HG02623 (cell line): ENCODE measurements around the gene SLC25A25.
A peak's percentile ranks its signal among the peaks of the same experiment; 100 is the strongest.
"Not testable (repeated sequence)": the region's sequence is repeated elsewhere in the genome, so short reads cannot be mapped to it uniquely, and the experiment has no call there.

Experiments used
- ATAC-seq: cut with Tn5 transposase; IDR thresholded peaks from one replicate; pipeline ENCODE4 v1.9.1; 2021; ENCODE audit warnings: moderate library complexity; ENCODE audit not compliant: unreplicated experiment

The SLC25A25 gene

DNA sequence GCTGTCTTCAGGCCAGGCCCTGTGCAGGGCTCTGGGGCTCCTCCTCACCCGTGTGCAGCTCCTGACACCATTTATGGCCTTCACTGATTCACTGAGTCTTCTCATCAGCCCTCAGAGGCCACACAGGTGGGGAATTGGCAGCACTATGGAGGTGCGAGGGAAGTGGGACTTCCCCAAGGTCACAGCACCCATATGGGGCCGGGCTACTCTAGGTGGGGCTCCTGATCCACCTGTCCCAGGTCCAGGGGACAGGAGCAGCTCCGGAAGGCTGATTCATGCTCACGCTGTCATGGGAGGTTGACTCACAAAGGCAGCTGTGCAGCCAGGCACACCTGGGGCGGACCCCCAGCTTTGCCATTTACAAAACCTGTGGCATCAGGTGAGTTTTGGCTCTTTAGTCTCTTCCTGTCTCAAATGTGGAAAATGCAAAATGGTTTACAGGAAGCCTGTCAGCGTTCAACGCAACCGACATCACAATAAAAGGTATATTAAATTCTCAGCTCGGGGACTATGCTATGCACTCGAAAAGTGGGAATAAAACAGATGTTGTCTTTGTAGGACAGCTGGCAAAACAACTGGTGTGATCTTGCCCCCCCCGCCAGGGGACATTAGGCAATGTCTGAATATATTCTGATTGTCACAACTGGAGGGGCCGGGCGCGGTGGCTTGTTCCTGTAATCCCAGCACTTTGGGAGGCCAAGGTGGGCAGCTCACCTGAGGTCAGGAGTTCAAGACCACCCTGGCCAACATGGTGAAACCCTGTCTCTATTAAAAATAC, 15.9 kb upstream of the SLC25A25 start:
- no peak for ATAC-seq

DNA sequence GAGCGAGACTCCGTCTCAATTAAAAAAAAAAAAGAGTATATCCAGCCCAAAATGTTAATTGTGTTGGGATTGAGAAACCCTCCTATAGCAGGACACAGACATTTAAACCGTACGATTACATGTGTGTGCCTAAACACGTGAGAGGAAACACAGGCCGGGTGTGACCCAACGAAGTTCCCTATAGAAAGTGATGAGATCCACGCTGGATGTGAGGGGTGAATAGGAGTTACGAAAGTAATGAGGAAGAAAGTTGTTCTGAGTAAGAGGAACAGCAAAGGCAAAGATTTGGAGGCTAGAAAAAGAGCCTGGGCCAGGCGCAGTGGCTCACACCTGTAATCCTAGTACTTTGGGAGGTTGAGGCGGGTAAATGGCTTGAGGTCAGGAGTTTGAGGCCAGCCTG, 14.5 kb upstream of the SLC25A25 start:
- ATAC-seq, result no peak

DNA sequence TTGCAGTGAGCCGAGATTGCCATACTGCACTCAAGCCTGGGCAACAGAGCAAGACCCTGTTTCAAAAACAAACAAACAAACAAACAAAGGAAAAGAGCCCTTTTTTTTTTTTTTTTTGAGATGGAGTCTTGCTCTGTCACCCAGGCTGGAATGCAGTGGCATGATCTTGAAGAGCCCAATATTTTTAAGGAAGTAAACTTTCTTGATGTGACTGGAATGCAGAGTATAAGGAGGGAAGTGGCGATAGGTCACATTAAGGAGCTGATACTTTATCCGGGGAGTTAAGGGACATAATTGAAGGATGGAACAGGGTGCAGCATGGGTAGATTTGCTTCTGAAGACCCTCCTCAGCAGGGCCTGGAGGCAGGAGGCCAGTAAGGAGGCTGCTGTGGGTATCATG, 13.9 kb upstream of the SLC25A25 start:
- ATAC-seq, result no peak

DNA sequence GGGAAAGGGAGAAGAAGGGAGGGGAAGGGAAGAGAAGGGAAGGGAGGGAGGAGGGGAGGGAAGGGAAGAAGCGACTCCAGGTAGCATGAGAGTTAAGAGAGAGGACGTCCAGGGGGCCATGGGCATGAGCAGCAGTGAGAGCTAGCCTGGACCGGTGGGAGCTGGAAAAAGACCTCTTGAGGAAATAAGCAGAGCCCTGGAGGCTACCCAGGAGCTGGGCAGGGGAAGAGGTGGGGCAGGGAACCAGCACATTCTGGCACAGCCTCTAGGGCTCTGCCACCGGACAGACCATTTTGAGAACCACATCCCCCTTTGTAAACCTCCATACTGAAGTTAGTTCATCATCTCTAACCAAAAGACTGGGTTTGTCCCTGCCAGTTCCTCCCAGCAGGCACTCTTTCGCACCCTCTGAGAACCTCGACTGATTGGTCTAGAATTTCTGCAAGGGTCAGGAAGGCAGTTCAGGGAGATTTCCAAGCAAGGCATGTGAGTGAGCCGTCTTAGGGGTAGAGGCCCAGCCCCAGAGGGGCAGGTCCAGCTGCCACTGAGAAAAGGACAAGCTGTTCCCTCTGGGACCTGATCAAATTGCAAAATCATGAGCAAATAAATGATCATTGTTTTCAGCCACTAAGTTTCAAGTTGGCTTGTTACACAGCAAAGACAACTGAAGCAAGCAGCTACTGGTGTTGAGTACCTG, 12.5 kb upstream of the SLC25A25 start:
- no peak for ATAC-seq

DNA sequence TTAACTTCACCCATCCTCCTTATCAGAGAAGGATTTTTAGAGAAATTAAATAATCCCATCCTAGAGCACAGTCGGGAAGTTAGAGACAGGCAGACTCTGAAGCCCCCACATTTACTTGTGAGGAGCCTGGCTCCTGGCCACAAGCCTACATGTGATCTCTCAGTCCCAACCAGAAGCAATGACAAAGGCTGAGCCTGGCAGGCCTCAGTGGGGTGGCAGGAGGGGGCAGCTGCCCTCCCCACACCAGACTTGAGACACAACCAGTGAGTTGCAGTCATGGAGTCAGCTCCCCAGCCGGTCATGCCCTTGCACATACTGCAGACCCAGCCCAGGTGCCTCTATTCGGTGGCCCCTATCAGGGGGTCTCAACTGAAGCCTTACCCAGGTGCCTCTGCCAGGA, 11.9 kb upstream of the SLC25A25 start:
- no peak for ATAC-seq

DNA sequence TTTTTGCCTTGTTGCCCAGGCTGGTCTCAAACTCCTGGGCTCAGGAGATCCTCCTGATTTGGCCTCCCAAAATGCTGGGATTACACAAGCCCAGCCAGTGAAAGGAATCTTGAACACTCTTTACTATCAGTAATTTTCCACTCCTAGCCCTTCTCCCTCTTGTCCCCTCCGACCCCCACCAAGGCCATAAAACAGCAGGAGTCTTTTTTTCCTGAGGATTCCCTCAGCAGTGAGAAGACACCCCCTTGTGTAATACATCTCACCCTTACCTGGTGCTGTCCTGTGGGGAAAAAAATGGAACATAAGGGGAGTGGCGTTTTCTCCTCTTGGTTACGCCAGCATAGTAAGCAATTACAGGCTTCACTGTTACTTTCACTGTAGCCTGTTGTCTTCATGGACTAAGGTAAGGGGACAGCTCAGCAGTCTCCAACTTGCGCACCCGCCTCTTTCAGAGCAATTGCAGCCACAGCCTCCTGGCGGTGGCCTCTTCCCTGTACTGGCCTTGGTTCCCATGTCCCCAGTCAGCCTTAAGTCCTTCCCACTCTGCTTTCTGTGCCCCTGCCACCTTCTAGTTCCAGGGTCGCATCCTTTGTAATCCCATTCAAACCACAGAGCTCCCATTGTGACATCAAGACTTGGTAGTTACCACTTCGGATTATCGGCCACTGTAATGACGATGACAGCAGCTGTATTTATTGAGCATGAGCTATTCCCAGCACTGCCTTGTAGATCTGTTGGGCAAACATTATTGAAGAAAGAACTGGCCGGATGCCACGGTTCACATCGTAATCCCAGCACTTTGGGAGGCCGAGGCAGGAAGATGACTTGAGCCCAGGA, 10.9 kb upstream of the SLC25A25 start:
- ATAC-seq, result no peak

DNA sequence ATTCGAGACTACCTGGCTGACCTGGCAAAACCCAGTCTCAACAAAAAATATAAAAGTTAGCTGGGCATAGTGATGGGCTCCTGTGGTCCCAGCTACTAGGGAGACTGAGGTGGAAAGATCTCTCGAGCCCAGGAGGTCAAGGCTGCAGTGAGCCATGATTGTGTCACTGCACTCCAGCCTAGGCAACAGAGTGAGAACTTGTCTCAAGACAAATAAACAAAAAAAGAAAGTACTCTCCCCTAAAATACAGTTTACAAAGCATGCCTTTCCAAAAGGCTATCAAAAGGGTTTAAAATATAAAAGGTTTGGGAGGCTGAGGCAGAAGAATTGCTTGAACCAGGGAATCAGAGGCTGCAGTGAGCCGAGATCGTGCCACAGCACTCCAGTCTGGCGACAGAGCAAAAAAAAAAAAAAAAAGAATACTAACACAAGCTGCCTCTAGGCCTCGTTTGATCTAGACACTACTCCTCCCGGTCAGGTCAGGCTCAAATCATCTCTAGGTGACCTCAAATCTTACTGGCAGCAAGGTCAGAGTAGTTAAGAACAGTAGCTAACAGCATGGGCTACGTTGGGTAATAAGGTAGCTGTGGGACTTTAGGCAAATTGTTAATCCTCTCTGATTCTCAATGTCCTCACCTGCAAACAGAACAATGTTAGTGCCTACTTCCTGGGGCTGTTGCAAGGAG, 10.2 kb upstream of the SLC25A25 start:
- ATAC-seq, result no peak

DNA sequence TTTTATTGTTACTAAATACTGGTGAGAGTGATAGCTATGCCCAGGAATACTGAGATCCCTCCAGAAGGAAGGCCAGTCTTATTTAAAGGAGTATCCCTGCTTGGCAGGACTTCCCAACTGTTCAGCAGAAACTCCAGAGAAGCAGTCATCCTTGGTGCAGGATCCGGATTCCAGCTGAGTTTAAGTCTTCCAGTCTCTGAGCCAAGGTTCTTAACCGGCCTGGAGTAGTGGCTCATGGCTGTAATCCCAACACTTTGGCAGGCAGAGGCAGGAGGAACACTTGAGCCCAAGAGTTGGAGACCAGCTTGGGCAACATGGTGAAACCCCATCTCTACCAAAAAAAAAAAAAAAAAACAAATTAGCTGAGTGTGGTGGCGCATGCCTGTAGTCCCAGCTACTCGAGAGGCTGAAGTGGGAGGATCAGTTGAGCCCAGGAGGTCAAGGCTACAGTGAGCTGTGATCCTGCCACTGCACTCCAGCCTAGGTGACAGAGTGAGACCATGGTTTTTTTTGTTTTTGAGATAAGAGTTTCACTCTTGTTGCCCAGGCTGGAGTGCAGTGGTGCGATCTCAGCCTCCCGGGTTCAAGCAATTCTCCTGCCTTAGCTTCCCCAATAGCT, 8.6 kb upstream of the SLC25A25 start:
- ATAC-seq, result no peak

DNA sequence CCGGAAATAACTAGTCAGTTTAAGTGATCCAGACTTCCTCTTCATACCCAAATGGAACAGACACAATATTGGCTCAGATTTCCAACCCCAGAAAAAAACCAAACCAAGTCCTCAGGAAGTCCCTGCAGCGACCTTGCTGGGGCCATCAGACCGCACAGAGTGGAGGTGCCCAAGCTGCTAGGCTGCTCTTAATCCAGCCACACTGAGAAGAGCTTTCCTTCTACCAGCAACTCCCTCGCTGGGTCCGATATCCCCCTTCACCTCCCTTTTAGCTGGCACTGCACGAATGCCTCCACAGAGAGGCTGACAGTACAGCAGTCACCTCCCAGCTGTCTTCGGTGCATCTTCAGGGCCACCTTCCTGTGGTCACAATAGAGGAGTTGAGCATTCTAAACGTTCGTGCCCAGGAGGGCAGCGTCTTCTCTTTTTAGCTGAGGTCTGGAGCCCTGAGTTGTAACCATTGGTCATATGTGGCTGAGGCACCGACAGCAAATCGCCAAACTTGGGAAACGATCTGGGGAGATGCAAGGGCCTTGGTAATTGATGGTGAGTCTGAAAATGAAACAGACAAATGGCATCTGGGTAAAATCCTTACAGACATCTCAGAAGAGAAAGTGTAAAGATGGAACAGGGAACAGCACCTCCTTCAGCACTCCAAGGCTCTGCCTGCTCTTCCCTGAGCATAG, 6.6 kb upstream of the SLC25A25 start:
- no peak for ATAC-seq

DNA sequence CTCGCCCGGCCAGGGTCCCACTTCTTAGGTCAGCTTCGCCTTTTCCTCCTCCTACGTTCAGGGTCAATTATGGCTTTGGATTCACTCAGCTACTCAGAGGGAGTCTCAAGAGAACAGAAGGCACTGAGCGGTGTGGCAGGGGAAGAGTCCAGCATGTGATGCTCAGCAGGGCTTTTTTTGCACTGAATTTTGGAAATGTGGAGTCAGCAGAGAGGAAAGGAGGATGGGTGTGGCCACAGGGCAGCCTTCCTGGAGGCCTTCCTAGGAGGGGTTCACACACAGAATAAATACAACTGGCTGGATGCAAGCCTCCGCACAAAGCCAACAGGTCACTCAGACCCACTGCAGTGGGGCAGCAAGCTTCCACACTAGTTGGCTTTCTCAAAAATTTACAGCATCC, 5.8 kb upstream of the SLC25A25 start:
- ATAC-seq, result no peak

DNA sequence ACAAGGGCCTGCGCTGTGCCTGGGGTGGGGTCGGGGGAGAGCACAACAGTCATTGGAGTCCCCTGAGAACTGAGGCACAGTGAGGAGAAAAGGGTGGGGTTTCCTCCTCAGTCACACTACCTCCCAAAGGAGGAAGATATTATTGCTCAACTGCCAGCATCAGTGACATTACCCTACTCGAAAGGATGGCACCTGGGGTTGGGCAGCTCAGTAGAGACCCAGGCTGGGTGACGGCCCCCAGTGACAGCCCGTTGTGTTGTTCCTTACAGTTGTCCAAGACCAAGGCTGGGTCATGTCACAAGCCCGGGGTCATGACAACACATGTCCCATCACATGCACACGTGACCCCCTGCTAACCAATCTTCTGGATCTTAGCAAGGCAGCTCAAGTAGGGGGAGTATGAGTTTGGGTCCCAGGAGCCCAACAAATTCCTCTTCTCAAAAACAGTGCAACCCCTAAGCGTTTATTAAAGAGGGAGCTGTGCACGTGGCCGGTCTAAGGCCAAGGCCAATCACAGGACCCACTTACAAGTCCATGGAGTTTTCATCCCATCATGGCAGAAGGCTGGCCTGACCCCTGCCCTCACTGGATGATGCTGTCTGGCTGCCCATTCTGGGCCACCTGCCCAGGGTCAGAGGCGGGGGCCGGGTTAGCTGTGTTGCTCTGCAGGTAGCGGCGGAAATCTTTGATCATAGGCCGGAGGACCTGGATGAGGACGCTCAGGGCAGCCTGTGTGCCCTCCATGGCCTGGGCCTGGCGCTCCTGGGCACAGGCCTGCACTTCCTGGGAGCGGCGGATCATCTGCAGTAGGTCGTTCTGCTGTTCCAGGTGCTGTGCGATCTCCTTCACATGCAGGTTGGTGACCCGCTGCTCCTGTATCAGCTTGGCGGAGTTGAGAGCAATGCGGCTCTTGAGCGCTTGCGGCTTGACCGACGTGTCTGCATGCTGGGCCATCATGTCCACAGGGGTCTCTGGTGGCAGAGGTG, 4.9 kb upstream of the SLC25A25 start:
- no peak for ATAC-seq

DNA sequence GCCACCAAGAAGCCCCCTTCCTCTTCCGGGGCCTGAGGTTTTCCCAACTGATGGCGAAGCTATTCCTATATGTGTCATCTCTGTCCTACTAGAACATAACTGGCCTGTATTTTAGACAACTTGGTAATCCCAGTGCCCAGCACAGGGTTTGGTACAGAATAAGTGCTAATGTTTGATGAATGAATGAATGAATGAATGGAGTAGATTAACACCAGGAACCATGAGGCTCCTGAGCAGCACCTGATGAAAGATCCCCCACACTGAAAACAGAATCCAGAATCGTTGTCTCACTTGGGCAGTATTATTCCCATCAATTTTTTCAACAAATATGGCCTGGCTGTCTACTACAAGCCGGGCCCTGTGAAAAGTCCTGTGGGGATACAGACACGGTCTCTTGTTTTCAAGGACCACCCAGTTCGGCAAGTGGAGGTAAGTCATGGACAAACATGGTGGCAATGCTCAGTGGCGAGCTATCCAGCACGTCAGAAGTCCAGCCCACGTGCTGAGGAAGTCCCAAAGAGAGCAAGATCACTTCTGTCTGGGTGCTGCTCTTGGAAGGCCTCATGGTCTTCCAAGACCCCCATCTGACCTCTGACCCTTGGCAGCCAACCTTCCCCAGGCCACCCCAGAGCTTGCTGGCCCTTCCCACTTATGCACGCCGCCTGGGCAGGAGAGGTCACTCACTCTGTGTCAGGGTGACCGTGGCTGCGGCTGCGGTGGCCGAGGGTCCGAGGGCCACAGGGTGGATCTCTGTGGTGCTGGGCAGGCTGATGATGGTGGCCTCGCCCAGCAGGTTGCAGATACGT, 1.9 kb upstream of the SLC25A25 start:
- no peak for ATAC-seq

DNA sequence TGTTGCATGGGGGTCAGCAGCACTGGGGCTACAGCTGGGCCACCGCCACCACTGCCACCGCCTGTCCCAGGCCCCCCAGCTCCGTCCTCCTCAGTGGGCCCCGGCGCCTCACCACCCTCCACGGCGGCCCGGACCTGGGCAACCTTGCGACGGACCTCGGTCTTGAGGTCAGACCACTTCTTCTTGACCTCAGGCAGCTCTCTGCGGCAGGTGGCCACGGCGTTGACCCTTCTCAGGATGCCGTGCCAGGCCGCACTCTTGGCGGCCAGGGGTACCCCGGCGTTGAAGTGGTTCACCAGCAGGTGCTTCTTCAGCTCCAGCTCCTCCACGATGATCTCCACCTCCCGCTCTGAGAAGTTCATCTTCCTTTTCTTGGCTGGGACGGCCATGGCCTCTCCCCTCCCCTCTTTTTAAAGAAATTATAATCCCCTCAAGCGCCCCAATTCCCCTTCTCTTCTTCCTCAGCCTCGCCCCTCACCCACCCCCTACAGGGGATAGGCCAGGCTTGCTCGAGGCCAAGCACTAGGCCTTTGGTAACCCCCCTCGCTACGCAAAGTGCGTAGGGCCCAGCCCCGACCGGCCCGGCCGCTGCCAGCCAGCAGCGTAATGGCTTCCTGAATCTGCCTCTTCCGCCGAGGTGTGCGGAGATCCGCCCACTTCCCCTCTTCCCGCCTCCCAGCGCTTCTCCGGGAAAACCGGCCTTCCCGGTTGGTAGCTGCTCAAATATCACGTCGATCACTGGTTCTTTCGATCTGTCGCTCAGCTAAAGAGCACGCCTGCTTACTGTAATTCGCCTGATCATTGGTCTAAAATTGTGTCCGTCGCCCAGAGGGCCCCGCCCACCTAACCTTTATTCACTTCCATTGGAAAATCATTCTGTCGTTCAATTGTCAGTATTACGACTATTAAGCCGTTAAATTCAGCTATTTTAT, 1.1 kb upstream of the SLC25A25 start, which contains the start of gene NAIF1:
TSS of gene NAIF1 (minus strand) at position 608 of the 932 bp plus-strand sequence. CDS start at position 389, 219 bp downstream.
- peak; percentile 54 for ATAC-seq

DNA sequence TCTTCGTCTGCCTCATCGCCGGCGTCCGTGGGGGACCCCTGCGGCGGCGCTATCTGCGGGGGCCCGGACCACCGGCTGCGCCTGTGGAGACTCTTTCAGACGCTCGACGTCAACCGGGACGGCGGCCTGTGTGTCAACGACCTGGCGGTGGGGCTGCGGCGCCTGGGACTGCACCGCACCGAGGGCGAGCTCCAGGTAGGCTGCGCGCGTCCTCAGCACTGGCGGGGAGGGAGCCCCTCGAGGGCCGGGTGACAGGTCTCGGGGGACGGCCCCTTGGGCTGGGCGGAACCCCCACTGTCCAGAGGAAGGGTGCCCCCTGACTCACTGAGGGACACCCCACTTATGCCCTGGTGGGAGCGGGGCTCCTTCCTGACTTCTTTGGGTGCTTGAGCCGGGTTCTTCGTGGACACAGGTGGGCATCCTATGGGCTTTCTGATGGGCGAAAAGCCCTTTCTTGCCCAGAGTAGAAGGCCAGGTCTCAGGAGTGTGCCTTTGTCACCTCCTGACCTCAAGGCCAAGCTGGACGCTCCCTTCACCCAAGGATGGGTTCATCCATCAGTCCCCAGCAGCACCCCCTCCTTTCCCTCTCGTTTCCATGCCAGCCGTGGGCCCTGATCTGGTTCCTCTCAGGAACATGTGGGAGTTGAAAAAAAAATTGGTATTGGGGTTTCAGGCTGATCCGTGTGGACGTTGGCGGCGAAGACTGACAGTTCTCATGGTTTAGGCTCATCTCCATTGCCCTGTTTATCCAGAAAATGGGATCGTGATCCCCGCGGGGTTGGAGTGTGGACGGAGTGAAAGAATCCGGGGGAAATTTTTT, 564 bp downstream of the SLC25A25 start:
- peak; percentile 3 for ATAC-seq

DNA sequence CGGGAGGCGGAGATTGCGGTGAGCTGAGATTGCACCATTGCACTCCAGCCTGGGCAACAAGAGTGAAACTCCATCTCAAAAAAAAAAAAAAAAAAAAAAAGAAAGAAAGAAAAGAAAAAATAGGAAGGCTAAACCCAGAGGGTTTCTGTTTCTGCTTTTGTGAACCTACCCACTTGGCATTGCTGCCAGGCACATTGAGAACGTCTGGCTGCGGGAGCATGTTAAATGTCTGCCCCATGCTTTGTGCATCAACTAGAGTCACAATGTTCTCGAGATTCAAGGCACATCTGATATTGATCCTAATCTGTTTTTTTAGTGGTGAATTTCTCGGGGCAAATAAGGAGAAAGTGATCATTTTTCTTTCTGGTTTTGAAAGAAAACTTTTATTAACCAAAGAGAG, 2.8 kb downstream of the SLC25A25 start:
- no peak for ATAC-seq

DNA sequence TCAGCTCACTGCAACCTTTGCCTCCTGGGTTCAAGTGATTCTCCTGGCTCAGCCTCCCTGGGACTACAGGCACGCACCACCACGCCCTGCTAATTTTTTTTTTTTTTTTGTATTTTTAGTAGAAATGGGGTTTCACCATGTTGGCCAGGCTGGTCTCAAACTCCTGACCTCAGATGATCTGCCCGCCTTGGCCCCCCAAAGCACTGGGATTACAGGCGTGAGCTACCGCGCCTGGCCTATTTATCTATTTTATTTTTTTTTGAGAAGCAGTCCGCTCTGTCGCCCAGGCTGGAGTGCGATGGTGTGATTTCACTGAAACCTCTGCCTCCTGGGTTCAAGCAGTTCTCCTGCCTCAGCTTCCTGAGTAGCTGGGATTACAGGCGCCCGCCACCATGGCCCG, 3.4 kb downstream of the SLC25A25 start:
- ATAC-seq, result not testable (repeated sequence)
